GM19035 (cell line): ENCODE data around the gene HOXD4.

ENCODE experiments used
- ATAC-seq: cut with Tn5 transposase; IDR thresholded peaks from one replicate; pipeline ENCODE4 v1.9.1; 2021; ENCODE audit not compliant: unreplicated experiment

The HOXD4 gene

DNA sequence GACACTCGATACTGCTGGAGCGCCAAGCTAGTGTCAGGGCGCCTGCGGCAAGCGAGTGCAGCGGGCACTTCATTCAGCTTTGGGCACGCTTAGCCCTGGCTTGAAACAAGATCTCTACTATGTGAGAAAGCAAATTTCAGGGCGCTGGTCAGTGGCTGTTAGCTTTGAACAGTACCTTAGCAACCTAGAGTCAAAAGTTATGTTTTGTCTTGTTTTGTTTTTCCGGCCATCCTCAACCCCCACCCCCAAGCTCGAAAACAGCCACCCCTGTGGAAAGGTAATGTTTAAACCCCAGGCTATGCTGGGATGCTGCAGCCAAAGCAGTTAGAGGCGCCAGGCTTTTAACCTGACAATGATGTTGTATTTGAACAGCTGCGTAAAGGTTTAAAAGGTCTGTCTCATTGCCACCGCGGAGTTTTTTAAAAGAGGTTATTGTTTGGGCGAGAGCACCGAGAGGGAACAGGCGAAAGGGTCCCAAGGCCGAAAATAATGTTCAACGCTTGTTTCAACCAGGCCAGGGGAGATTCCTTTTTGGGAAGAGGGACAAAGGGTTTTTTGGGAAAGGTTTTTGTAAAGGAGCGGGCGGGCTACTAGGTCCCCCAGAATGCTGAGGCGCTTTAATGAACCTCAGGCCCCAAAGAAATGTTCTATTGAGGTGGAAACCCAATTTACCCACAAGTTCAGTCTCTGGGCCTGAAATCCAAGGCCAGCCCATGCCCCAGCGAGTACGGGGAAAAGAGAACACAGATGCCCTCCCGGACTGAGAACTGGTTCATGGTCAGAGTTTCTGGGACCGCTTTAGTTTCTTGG, 37.0 kb upstream of the HOXD4 start:
- ATAC-seq: no peak

DNA sequence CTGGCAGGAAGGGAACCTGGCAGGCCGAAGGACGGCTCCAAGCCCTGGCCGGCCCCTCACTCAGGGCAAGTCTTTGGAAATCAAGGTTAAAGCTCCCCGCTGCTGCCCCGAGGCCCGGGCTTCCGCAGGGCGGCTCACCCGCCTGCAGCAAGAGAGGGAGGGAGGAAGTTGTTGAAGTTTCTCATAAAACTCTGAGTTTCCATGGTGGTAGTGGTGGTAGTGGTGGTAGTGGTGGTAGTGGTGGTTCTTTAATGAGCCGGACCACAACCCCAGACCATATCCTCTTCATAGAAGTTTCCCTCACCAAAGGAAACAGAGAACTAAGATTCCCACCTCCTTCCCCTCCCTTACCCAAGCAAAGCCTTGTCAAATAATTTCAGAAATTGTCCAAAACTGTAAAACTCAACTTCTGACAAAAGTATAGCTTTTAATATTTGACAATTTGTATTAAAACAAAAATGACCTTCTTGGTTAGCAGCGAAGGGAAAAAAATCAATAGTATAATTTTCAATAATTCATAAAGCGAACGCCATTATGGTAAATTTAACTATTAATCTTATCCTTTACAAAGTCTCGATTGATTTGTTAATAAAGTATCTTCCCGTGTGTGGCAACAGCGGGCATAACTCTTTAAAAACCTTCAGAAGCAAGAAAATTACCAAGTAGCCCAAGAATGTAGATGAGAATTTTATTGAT, 36.3 kb upstream of the HOXD4 start:
- ATAC-seq: no peak

DNA sequence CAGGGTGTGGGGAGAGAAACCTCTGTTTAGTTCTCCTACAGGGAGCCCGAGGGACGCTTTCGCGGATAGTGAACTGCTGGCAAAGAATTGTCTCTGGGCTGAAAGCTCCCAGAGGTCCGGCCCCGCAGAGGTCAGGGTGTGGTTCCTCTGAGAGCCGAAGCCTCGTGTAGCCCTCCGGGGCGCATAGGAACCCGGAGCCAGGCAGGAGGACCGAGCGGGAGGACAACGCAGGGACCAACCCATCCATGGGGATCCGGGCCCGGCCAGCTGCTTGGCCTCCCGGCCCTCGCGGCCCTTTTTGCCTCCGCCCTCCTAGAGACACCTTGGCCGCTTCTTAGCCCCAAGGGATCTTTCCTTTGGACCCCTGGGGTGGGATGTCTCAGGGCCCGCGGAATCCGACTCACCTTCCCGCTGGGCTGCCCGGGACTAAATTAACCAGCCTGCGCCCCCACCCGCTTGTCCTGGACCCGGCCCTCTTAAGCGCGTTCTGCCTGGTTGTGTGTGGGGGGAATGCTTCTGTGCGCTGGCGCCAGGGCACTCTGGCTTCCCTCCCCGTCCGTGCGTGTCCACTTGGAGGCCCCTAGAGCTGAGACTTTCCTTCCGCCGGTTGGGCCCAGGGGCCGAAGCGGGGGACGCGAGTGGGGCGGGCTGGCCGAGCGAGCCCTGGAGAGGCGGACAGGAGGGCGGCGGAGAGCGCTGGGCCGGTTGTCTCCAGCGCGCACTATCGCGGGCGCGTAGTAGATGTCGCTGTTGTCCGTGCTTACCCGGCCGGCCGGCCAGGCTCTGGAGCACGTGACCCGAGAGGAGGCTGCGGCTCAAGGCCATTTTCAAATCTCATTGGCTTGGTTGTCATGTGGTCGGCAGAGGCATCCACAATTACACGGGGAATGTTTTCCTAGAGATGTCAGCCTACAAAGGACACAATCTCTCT, 35.2 kb upstream of the HOXD4 start, which contains the start of gene HOXD10:
Gene HOXD10 (plus strand): TSS at position 896 of the 931 bp plus-strand sequence. CDS start 56 bp downstream, outside the sequence.
- no peak for ATAC-seq

DNA sequence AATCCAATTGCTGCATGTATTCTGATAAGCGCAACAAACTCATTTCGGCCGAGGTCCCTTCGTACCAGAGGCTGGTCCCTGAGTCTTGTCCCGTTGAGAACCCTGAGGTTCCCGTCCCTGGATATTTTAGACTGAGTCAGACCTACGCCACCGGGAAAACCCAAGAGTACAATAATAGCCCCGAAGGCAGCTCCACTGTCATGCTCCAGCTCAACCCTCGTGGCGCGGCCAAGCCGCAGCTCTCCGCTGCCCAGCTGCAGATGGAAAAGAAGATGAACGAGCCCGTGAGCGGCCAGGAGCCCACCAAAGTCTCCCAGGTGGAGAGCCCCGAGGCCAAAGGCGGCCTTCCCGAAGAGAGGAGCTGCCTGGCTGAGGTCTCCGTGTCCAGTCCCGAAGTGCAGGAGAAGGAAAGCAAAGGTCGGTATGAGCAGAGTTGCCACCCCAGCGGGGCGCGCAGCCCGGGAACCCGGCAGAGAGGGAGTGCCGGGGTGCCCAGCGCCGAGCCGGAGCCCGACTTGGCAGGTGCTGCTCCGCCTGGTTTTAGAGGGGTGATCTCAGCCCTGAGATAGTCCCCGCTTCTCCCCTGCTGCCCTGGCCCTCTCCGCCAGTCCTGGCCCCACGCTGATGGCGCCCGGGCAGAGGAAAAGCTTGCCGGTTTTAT, 34.1 kb upstream of the HOXD4 start:
- ATAC-seq: no peak

DNA sequence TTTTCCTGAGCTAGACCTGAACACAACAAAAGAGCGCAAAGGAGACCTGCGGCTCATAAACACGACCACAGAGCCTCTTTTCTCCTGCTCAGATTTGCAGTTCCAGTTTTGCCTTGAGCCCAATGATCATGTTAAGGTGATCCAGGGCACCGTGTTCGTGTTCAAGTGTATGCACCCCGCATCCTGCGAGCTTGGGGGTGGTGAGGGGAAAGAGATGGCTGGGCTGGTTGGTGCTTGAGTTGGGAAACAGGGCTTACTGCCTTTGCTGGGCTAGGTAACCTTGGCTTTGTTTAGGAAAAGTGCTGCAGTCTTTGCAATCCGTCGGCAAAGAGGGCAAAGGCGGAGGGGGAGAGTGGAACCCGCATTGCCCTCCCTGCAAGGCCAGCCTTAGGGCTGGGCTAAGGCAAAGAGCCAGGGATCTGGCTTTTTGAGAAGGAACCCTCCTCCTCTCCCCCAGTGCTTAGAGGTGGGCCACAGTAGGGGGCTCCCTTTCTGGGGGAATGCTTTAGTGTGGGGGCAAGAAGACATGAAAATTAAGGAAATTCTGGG, 33.5 kb upstream of the HOXD4 start:
- no peak for ATAC-seq

DNA sequence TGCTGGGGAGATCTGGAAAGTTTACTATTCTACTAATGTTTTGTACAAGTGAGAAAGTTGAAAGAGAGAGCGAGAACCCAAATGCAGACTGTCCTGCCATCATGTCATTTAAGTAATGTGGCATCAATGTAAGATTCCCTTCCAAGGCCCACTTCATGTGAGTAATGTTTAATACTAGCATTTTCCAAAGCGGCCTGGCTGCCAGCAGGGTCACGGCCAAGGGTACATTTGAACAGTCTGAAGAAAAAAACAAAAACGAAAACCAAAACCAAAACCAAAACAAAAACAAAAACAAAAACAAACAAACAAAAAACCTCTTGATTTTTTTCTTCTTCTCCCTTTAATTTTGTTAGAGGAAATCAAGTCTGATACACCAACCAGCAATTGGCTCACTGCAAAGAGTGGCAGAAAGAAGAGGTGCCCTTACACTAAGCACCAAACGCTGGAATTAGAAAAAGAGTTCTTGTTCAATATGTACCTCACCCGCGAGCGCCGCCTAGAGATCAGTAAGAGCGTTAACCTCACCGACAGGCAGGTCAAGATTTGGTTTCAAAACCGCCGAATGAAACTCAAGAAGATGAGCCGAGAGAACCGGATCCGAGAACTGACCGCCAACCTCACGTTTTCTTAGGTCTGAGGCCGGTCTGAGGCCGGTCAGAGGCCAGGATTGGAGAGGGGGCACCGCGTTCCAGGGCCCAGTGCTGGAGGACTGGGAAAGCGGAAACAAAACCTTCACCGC, 32.6 kb upstream of the HOXD4 start:
- ATAC-seq: no peak

DNA sequence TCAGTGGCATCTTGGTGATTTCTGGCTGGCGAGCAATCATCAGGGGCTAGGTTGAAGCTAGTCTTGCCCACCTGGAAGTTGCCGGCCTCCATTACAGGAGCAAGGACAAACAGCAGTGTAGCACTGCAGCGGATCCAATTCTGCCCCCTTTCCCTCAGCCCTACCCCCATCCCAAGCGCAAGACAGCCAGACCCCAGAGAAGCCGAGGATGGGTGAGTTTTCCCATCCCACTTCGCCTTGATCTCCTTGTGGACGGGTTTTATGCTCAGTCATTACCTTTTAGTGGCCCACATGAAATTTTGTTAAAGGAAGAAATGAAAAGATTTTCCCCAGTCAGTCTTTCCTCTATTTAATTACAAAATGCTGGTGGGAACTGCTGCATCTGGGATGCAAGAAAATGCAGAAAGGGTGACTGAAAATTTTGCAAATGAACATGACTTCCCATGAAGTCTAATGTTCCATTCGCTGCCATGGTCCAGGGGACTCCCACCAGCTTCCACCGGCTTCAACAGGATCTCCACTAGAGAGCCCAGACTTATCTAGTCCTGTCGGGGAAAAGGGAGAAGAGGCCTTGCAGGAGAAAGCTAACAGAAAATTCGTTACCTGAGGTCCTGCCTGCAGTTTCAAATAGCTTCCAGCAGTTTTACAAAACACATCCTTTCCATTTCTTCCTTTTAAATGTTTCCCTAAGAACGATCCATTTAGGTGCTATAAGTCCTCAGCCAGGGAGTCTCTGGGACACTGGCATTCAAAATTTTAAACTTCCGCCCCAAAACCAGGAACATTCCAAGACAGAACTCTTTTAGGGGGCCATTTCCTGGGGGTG, 30.8 kb upstream of the HOXD4 start:
- ATAC-seq: no peak

DNA sequence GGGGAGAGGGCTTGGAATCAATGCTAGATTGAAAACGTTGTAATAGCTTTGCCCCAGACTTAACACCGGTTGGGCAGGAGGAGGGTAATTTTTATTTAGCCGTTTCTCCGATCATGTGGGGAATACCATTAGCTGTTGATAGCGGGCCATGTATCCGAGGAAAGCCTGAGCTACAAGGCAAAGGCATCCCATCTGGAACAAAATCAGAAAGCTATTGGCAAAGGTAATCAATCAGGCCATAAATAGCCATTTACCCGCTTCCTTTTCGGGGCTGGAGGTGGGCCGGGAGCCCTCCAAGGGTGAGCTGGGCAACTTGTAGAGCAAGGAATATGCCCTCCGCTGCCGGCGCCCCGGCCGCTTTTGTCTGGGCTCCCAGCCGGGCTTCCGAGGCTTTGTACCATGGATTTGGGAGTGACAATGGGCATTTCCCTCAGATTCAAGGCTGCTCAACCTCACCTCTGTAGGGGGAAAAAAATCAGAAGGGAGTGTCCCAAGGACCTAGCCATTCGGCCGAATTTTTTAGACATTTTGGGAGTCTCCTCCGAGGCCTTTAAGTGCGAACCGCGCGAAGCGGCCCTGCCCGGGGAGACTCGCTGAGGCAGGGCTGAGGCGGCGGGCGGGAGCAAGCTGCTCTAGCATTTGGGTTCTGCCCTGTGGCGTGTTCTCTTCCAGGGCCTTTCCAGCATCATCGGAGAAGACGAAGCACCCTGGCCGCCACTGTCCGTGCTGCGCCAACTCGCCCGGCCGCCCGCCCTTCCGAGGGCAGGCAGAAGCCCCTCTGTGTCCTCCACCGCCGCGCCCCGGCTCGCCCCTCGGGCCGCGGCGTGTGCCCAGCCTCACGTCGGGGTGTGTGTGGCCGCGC, 29.9 kb upstream of the HOXD4 start:
- no peak for ATAC-seq

DNA sequence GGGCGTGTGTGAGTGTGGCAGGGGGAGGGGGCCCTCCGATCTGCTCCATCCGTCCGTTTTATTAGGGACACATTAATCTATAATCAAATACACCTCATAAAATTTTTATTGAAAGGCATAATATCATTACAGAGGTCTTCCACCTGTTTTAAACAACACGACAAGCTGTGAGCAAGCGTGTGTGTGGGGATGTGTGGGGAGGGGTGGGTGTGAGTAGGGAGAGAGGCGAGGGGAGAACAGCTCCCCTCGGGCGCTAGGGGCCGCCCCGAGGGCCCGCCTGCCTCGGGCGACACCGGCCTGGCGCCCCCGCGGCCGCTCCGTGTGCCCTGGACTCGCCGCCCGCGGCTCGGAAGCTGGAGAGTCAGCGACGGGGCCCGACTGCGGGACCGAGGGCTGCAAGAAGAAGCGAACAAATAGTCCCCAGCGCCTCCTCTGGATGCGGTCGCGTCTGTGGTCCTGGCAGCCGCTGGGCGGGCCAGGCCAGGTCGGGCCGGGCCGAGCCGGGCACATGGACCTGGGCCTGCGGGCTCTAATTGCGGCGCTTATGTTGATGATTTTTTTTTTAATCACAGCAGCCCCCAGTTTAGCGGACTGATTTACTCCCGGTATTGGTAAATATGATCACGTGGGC, 29.2 kb upstream of the HOXD4 start:
- ATAC-seq: no peak

DNA sequence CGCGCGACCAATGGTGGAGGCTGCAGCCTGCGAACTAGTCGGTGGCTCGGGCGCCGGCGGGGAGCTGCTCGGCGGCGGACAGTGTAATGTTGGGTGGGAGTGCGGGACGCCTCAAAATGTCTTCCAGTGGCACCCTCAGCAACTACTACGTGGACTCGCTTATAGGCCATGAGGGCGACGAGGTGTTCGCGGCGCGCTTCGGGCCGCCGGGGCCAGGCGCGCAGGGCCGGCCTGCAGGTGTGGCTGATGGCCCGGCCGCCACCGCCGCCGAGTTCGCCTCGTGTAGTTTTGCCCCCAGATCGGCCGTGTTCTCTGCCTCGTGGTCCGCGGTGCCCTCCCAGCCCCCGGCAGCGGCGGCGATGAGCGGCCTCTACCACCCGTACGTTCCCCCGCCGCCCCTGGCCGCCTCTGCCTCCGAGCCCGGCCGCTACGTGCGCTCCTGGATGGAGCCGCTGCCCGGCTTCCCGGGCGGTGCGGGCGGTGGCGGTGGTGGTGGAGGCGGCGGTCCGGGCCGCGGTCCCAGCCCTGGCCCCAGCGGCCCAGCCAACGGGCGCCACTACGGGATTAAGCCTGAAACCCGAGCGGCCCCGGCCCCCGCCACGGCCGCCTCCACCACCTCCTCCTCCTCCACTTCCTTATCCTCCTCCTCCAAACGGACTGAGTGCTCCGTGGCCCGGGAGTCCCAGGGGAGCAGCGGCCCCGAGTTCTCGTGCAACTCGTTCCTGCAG, 28.5 kb upstream of the HOXD4 start, which contains the start of gene HOXD9:
Gene HOXD9 (plus strand): TSS at position 37 of the 728 bp plus-strand sequence. CDS start 50 bp downstream, at position 87.
- ATAC-seq: no peak

DNA sequence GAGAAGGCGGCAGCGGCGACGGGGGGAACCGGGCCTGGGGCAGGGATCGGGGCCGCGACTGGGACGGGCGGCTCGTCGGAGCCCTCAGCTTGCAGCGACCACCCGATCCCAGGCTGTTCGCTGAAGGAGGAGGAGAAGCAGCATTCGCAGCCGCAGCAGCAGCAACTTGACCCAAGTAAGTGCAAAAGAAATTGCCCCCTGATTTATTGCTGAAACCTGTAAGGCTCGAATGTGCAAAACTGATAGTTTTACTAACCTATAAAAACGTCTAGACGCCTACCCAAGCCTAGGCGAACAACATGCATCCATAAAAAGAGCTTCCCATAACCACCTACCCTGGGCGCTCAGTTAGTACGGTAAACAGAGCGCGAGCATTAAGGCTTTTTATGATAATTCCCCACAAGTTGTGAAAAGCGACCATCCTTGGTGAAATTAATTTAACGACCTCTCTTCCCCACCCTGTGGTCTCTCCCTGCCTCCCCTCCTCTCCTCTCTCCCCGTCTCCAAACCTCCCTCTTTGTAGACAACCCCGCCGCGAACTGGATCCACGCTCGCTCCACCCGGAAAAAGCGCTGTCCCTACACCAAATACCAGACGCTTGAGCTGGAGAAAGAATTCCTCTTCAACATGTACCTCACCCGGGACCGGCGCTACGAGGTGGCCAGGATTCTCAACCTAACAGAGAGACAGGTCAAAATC, 27.8 kb upstream of the HOXD4 start:
- no peak for ATAC-seq

DNA sequence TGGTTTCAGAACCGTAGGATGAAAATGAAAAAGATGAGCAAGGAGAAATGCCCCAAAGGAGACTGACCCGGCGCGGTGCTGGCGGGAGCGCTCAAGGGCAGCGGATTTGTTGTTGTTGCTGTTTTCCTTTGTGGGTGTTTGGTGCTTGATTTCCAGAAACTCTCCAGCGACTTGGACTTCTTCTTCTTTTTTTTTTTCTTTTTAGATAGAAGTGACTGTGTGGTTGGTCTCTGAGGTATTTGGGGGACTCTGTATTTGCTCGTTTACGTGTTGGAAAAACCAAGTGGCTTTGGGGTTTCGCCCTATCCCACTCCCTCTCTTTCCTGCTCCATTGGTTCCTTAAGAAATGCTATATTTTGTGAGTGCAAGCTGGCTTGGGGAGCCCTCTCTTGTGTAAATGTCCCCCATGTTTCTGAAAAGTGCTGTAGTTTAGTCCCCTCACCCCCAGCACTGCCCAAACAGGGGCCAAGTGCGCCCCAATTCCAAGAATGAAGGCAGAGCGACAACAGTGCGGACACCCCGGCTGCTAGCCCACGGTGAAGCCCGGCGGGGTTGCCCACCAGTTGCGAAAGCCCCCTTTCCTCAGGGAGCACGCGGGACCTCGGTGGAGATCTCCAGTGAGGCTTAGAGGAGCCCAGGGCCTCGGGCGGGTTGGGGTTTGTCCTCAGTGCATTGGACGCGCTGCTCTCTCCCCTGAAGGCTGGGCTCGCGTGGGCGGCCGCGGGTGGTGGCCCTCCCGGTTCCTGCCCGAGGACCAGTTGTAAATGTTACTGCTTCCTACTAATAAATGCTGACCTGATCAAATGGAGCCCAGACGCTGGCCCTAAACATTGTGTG, 27.0 kb upstream of the HOXD4 start:
- no peak for ATAC-seq

DNA sequence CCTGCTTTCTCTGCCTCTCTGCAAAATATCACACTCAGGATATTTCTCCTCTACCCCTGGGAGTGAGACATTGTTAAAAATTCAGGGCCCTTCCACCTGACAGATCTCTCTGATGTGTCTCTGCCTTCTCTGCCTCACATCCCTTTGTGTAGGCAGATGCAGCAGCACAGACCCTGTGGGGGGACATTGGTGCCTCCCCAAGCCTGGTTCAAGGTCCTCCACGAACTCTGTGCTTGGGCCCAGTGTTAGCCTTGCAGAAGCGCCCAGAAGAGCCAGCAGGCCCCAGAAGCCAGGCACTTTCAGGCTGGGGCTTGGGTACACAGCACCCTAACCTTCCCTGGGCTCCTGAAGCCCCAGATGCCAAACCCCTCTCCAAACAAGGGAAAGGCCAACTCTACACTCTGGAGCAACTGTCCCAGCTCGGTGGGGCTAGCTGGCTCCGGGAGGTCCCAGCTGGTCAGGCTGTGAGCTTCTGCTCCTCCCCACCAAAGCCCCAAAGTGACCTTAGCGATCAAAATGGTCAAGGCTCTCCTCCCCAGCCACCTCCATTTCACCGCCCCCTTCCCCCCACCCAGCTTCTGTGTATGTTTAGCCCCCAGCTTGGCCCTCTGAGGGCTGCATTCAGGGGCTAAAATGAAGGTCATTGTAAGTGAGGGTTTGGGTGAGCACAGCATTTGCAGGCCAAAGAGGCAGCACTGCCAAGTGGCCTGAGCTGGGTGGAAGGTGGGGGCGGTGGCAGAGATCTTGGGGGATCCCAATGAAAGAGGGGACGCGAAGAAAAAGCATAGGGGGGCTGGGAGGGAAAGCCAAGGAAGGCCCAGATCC, 26.2 kb upstream of the HOXD4 start:
- ATAC-seq: no peak

DNA sequence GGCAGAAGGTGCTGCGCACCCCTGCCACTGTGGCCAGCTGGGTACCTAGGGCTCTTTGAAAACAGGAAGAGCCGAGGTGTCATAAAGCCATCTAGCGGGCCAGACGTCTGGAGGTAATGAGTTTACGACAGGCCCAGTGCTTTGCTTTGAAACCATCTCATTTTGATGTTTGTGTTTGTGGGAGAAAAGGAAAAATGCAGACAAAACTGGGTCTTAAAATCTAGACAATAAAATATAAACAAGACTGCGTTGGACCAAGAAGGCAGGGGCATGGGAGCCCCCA, 25.6 kb upstream of the HOXD4 start:
- ATAC-seq: no peak
